Subcutaneous adipose tissue (tissue), 4 donors: ENCODE measurements around the gene INSYN2A. TPM values are rescaled to one million over a fixed set of nuclear protein-coding genes. Genes with fewer than 3 reads are reported as not detected.

ENCODE experiments used
- CTCF ChIP-seq: fragments of 450-650 bp; IDR thresholded peaks from one replicate; pipeline ENCODE4 v1.5.1; 2016; ENCODE audit warnings: low read depth, mild to moderate bottlenecking, control low read depth, antibody characterized with exemption, moderate library complexity
- total RNA-seq, 4 donors: library from RNA; depleted of rRNA; stranded (reverse); fragments of >200 nt; gene quantifications; one replicate each; pipeline ENCODE4 v1.1.0, GENCODE V29; 2016

Gene INSYN2A
- total RNA-seq, 4 donors from 2014 or later = not detected

DNA sequence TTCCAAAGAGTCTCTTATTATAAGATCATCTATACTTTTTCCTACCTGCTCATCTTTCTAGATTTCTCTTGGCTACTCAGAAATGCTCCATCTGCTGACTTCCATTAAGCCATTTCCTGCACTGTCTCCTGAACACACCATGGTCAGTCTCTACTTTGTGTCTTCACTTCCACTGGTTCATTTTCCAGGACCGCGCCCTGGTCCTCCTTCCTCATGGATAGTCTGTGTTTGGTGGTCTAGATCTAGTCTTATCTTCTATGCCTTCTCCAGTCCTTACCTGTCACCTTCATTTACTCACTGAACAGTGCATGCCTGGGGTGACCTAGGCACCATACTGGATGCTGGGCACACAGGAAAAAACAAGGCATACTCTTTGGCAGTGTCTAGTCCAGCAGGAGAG lies 11.8 kb downstream of the INSYN2A start:
- TF ChIP-seq CTCF = no peak

- no peak for TF ChIP-seq CTCF
These were observed 14.2 kb downstream of the INSYN2A start for GRCh38 chr10:127182161-127182560.

DNA sequence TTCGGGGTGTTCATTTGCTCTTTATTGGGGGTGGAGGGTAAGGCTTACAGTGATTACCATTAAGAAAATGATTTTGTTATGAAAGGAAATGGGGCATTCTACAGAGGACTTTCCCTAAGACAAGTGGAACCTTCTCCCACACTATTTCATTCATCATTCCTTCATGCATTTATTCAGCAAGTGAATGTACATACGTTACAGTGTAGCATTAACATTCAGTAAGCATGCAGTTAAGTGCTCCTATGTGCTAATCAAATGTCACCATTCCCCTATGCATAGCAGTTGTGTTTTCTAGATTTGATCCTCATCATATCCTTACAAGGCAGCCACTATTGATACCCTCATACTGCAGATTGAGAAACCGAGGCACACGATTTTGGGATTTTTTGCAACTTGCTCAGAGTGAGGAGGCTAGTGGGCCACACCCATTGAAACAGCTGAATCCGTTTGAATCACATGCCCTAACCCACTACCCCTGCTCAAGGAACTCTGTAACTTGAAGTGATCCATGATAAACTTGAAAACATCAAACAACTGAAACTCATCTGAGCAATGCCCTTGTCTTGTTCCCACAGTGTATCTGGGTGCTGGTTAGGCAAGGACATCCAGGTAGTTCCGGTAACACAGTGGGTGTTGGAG lies 16.7 kb downstream of the INSYN2A start:
- TF ChIP-seq CTCF = no peak

- no peak for TF ChIP-seq CTCF
These were observed 19.7 kb downstream of the INSYN2A start for GRCh38 chr10:127176649-127177048.

GRCh38 chr10:127175357-127176110 lies 20.9 kb downstream of the INSYN2A start:
- TF ChIP-seq CTCF = no peak

DNA sequence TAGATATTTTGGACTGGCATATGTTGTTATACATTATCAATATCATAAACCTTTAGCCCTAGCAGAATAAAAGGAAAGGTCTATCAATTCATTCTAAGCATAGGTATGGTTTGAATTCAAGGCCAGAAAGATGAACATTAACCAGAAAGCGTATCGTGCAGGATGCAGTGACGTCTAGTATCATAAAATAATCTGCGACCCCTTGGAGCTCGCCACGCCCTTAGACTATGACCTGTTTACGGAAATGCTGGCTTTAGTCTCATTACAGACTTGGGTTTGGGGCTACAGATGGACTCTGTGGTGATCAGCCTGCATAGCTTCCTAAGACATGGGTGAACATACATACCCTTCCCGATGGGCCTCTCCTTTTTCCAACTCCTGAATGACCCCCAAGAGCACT lies 21.5 kb downstream of the INSYN2A start:
- TF ChIP-seq CTCF = no peak

DNA sequence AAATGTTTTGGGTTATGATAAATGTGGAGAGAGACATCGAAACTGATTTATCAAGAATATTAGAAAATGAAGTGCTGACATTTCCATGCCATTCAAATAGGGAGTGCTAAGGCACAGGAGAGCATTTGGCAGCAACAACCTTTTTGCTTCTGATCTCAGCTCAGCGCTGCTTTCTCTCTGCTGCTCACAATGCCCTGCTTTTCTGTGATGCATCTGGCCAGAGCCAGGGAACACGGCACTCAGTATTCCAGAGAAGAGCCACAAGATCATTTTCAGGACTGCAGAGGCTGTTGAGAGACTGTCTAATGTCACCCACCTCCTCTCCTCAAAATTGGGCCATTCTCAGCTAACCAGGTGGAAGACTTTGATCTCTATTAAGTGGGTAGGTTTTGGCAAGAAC lies 28.1 kb downstream of the INSYN2A start:
- no peak for TF ChIP-seq CTCF
